GM18526 (cell line): ENCODE measurements around the gene LTBP1.

Experiments
- POLR2A ChIP-seq: IDR thresholded peaks from 3 replicates; pipeline ENCODE4 v1.6.1; 2011; ENCODE audit not compliant: insufficient read length; ENCODE audit errors: extremely low read depth

Gene LTBP1

DNA sequence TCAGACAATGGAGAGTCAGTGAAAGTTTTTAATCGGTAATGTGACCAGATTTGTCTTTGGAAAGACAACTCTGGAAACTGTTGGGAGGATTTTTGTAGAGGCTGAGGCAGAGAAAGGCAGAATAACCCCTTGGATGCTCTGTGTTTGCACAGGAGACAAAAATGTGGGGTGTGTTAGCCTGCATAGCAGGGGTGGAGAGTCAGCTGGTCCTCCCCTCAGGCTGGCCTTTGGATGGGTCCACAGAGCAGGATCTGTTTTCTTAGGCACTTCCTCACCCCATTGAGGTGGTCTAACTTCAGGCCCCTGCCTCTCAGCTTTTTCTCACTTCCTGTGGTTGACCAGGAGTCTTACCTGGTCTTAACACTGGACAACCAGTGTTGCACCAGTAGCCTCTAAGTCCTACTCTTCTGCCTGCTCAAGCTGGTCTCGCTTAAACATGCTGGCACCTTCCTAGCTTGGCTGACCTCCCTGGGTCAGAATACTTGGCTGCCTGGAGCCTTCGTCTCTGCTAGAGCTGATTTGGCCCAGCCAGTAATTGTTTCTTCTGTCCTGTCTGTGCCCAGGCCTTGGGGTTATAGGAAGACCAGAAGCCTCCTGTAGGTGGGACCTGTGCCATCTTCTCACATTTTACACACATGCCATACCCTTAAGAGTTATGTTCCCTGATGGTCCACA, 269.9 kb downstream of the LTBP1 start:
- no peak for TF ChIP-seq POLR2A

DNA sequence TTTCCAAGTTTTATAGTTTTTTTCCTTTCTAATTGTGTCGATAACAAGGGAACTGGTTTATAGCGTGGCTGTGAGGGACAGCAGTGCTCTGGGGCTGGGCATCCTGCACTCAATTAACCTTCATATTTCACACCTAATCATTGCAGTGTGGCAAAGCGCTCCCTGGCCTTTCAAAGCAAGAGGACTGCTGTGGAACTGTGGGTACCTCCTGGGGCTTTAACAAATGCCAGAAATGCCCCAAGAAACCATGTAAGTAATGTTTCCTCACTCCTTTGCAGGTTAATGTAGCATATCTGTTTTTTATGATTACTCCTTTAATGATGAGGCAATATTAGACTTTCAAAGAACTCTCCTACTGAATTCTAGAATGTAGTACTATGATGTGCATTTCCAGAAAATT, 270.7 kb downstream of the LTBP1 start:
- TF ChIP-seq POLR2A, result no peak

DNA sequence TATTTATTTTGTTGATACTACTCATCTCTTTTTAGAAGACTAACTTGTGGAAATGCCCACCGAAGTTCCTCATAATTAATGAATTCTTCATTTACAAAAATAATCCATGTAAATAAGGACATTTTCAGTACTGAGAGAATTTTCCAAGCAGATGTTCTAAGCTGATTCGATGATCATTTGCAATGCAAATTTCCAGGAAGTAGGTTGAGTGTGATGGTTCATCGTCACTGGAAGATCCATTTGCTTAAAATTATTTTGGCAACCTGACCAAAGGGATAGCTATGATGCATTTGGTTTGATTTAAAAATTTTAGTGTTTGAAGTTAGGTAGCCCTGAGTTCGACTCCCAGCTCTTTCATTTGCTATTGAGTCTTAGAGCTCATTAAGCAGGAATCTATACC, 272.4 kb downstream of the LTBP1 start:
- TF ChIP-seq POLR2A, result no peak

DNA sequence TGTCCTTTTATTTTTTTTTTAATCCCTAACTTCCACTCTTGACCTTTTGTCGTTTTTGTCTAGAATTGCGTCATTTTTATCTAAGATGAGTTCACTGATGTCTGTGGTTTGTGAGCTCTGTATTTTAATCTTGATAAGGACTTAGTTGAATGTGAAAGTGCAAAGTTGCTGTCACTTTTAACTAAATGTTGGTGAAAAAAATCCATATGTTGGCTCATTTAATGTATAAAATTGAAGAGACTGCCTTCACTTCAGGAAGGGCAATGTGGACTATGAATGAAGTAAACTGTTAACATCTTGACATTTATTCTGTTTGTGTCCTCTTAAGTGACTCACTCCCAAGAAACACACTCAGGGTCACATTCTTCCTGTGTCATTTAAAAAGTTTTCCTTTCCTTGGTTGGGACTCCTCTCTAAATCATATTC, 273.1 kb downstream of the LTBP1 start:
- TF ChIP-seq POLR2A, result no peak

DNA sequence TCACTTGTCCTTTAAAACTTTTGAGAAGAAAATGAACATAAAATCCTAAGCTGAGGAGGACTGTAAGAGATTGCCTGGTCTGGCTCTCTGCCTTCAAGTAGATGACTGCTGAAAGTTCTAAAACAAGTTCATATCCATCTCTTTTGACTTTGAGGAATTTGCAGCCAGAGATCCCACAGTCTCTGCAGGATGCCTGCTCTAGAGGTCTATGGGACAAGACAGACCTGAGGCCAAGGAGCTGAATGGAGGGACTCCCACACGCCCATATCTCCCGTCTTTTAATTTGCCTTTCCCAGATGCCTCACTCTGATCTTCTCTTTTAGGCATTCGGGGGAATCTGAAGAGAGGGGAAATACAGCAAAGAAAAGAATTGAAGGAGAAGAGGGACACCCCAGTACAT, 273.8 kb downstream of the LTBP1 start:
- TF ChIP-seq POLR2A, result no peak

DNA sequence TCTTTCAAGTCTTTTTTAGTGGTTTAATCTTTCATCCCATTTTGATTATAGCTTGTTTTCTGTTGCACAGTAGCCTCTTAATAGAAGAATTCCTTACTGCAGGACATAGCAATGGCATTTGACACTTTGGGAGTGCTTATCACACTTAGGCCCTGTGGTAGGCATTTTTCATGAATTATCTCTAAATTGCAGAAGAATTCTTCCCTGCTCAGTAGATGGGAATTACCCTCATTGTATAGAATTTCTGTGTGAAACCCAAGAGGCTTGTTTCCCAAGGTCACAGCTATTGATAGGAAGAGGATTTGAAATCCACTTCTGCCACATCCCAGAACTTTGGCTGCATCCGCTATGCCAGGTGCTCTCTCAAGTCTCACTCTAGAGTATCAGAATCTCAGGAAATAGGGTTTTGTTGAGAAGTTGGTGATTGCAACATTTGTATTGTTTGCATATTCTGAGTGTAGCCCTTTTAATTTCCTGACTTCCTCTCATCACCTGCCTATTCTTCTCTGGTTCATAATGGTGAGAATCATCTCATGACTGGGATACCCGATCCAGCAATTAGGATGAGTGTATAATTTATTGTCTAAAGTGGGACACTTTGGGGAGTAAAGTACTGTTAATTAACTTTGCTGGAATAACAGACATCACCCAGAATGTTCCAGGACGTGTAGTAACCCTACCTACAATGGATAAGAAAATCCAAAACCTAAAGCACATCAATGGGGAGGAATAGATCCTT, 274.5 kb downstream of the LTBP1 start:
- no peak for TF ChIP-seq POLR2A

DNA sequence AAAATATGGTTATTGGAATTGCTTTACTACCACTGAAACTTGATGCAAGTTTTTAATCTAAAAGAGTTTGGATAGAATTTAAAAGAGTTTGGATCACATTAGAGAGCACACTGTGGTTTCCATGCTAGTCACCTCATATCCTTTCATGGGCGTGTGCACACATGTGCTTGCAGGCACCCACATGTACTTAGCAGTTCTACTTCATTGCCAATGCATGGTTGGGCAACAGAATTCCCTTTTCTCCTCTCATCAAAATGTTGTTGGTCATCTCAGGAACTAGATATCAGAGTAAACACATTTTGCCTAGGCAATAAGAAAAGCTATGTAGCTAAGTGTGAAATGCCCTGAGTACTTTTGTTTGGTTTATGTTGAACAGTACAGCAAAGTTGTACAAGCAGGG, 275.6 kb downstream of the LTBP1 start:
- TF ChIP-seq POLR2A, result no peak

DNA sequence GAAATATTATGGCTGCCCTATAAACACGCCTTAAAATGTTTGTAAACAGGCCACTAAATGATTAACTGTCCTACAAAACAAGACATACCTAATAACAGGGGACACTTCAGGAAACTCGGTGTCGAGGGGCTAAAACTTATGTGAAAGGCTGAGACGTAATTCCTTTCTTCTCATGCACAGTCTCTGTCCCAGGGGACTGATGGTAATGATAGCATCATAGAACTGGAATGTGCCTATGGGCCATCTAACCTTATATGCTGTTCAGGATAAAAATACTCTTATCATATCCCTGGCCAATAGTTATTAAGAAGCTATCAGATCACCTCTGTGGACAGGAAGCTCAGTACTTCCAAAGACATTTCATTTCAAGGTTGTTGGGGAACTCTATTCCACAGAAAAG, 277.1 kb downstream of the LTBP1 start:
- no peak for TF ChIP-seq POLR2A

DNA sequence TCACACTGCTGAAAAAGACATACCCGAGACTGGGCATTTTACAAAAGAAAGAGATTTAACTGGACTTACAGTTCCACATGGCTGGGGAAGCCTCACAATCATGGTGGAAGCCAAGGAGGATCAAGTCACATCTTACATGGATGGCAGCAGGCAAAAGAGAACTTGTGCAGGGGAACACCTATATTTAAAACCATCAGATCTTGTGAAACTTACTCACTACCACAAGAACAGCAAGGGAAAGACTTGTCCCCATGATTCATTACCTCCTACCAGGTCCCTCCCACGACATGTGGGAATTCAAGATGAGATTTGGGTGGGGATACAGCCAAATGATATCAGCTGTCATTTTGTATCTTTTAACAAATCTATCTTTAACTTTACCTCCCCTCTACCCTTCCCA, 278.6 kb downstream of the LTBP1 start:
- no peak for TF ChIP-seq POLR2A

DNA sequence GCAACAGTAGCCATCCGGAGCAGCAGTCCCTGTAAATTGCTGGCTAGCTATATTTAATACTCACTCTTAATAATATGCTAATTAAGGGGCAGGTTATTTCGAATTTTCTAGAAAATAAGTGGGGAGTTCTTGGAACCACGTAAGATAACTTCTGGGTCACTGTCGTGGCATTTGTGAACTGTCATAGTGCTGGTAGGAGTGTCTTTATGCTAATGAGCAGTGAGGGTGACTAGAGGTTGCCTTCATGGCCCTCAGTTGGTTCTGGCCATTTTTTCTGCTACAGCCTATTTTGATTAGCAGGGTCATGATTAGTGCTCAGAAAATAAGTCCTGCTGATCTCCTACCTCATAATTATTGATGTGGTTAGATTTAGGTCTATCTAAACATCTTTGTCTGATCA, 279.8 kb downstream of the LTBP1 start:
- TF ChIP-seq POLR2A, result no peak

DNA sequence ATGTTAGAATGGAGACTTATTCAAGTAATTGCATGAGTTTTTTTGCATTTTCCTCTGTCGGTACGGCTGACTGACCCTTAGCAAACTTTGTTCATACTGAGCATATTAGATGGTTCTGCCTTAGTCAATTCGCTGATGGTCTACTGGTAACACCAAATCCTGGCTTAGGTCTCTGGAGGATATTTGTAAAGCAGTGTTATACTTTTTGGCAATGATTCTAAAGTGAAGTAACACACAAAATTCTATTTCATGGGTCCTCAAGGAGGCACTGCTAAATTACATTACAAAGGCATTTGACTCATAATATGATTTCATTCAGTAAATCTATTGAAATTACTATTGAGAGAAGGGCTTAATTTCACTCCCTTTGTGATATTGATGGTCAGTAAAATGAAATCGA, 282.9 kb downstream of the LTBP1 start:
- TF ChIP-seq POLR2A, result no peak

DNA sequence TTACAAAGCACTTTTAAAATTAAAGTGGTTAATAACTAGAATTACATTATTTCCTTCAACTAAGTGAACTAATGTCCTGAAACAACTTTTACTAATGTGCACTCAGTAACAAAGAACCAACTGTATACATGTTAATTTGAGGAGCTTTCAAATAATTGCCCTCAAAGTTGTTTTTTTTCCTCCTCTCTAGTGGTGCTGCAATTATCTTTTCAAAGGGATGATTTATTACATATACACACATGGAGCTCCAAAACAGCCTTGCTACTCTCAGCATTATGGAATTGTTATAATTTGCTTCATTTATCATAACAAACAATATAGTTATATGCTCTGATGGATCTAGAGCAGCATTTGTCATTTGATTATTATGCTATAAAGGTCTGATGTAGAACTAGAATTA, 283.4 kb downstream of the LTBP1 start:
- TF ChIP-seq POLR2A, result no peak

DNA sequence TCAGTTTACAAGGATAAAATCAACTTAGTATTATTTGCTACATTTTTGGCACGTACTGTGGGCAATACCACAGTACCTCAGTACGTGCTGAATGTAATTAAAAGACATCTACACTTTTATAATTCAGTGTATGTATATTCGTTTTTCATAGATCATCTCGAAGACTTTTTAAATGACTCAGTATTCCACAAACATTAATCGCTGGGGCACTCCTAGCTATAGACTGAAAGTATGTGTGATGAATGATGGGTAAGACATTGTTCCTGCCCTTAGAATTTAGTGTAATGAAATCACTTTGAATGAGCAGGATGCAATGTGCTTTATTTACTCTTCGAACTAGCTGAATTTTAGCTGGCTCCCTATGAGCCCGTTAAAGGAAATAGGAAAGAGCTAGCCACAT, 284.1 kb downstream of the LTBP1 start:
- no peak for TF ChIP-seq POLR2A

DNA sequence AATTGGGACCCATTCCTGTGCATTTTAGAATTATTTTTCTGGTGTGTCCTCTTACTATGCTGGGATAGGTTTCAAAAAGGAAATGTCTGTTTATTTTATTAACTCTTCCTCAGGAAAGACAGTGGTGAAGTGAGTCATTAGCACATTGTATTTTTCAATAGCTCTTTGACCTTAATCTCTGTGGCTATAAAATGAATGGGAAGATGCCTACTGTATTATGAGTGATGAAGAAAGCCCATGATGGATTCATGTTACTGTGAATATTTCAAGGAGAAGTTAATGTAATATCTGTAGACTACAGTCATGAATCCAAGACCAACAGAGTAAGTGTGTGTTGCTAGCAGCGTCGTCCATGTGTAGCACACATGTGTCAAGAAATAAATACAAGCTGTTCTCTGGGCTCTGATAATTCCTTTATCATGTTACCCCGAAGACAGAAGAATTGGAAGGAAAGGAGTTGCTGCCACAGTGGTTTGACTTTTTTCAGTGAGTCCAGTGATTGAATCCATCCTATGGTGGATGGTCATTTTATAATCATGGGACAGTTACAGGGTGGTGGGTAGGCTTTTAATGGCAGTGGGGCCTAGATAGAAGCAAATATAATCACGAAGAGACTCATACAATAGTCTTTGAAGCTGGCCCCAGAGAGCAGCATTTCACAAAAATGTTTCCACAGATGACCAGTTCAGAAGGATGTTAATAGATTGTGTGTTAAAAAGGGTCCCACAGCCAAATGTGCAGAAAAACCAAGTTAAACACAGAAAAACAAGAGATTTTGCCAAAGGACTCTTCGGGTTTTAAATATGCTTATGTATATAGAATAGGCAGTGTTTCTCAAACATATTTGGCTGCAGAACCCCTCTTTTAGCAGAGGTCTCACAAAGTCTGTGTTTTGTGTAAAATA, 290.0 kb downstream of the LTBP1 start:
- no peak for TF ChIP-seq POLR2A

DNA sequence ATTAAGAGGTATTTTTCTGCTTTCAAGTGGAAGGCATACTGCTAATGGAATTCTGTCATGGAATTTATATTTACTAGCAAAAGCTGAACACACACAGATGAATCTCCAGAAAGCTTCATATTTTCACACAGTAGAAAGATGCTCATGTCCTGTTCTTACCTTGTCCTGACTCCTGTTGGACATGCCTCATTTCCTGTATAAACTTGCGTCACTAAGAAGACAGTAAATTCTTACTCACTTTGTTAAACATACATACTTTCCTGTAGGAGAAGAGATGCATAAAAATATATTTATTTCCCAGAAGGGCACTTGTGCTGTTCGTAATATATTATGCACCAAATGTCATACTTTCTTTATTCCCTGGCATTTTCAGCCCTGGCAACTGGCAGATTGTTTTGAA, 291.4 kb downstream of the LTBP1 start:
- TF ChIP-seq POLR2A, result no peak

DNA sequence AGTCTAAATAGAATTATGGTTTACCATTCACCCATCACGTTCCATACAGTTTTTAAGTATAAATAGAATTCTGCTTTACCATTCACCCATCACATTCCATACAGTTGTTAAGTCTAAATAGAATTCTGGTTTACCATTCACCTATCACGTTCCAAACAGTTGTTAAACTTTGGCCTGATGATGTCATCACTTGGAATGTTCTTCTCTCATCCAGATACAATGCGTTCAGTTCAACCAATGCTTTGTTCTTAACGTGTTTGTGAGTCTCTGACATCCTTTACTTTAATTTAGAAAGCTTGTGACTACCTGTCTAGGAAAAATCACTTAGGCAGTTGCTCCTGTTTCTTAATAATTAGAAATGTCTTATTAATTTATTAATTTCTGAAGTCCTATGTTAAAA, 293.4 kb downstream of the LTBP1 start:
- no peak for TF ChIP-seq POLR2A
